GM12892 (cell line): ENCODE measurements around the gene NFYC.

ENCODE experiments used
- POLR2A ChIP-seq: IDR thresholded peaks from 2 replicates; pipeline ENCODE4 v1.6.1; 2011; ENCODE audit warnings: low read depth, low read length, control low read depth
- POLR2AphosphoS5 ChIP-seq: IDR thresholded peaks from 2 replicates; pipeline ENCODE4 v1.6.1; 2011; ENCODE audit warnings: low read depth, low read length, control low read depth

DNA sequence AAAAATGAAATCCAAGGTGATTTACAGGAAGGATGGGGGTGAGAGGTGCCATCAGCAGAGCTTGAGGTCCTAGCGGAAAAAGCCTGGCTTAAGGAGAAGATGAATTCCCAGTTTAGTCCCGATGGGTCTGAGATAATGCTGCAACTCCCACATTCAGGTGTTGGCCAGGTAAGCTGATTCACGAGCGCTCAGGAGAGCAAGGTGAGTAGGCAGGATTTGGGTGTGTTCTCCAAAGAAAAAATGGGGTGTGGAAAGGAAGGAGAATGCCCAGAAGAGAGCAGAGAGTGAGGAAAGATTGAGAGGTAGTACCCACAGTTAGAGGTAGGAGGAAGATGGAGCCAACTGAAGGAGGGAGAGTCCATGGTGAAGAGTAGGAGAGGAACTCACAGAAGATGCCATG, 38.5 kb upstream of the NFYC start:
- TF ChIP-seq POLR2A (no peak), POLR2AphosphoS5 (no peak)
